GM12878 (cell line): Measurements from ENCODE around the gene NDUFB2. TPM values are rescaled to one million over a fixed set of nuclear protein-coding genes. Genes with fewer than 3 reads are reported as not detected.

Experiments used
- ATAC-seq: fragments of 200-7000 bp; cut with Tn5 transposase; 3 replicates; pipeline ENCODE4 v1.9.1; 2020; ENCODE audit warnings: mild to moderate bottlenecking, moderate library complexity
- BruUV-seq: library from RNA; stranded (reverse); fragments of 400-500 nt; replicated peaks from 2 replicates; lab custom pipeline; 2021; lab: Mats Ljungman, UMichigan
- CTCF ChIA-PET: fragments of 300-600 bp; sonication (Branson Sonifier 250); formaldehyde crosslinking; extraction: SDS; loops from one replicate; lab custom pipeline; 2021; ENCODE audit warnings: inconsistent platforms; lab: Yijun Ruan, JAX
- POLR2A ChIA-PET: fragments of 350-600 bp; formaldehyde crosslinking; extraction: SDS; loops from one replicate; lab custom pipeline; 2021; ENCODE audit warnings: inconsistent platforms; lab: Charles Lee
- RAD21 ChIA-PET: fragments of 300-600 bp; sonication (Branson Sonifier 250); formaldehyde crosslinking; loops from one replicate; lab custom pipeline; 2023; ENCODE audit warnings: antibody characterized with exemption; ENCODE audit not compliant: unreplicated experiment; lab: Charles Lee
- SMC1A ChIA-PET: fragments of 300-600 bp; sonication (Branson Sonifier 250); formaldehyde crosslinking; loops from one replicate; lab custom pipeline; 2023; ENCODE audit not compliant: unreplicated experiment, uncharacterized antibody; lab: Charles Lee
- DNase-seq: peaks from one replicate; pipeline ENCODE4 v3.0.0-alpha.2; 2011; ENCODE audit warnings: low read depth, low spot score
- FAIRE-seq: peaks from 3 replicates; lab custom pipeline; 2011; peaks lifted over from hg19 to GRCh38; lab: Jason Lieb, UNC
- H2AFZ ChIP-seq: 2 replicates; pipeline ENCODE4 v1.6.0; 2011; ENCODE audit warnings: low read depth, low read length, control low read depth; ENCODE audit not compliant: control insufficient read depth
- H3K27ac ChIP-seq: 2 replicates; pipeline ENCODE4 v1.5.1; 2011; ENCODE audit warnings: control low read depth; ENCODE audit not compliant: control insufficient read depth, insufficient read depth
- H3K27me3 ChIP-seq, 2 experiments: replicated peaks in 1 of 2; 2 replicates each; pipeline versions ENCODE4 v1.6.0 to v1.6.1; 2011; ENCODE audit warnings: low read length in 1 of 2; ENCODE audit not compliant: control insufficient read depth in 2 of 2, insufficient read depth in 2 of 2
- H3K36me3 ChIP-seq, 2 experiments: 2 replicates each; pipeline ENCODE4 v1.5.1; 2011; ENCODE audit warnings: low read length in 1 of 2; ENCODE audit not compliant: control insufficient read depth in 2 of 2, insufficient read depth in 2 of 2
- H3K4me1 ChIP-seq: 2 replicates; pipeline ENCODE4 v1.6.1; 2011; ENCODE audit warnings: mild to moderate bottlenecking, low read length, moderate library complexity, mixed read lengths; ENCODE audit not compliant: control insufficient read depth, insufficient read depth
- H3K4me2 ChIP-seq: 2 replicates; pipeline ENCODE4 v1.6.0; 2011; ENCODE audit warnings: control low read depth; ENCODE audit not compliant: control insufficient read depth, insufficient read depth
- H3K4me3 ChIP-seq: fragments of 200-600 bp; sonication (generic); 2 replicates; pipeline ENCODE4 v1.5.1; 2016
- H3K79me2 ChIP-seq: 2 replicates; pipeline ENCODE4 v1.6.0; 2011; ENCODE audit warnings: low read length; ENCODE audit not compliant: control insufficient read depth, insufficient read depth
- H3K9ac ChIP-seq: 2 replicates; pipeline ENCODE4 v1.8.0; 2011; ENCODE audit warnings: low read length, control low read depth, mixed read lengths; ENCODE audit not compliant: control insufficient read depth, insufficient read depth
- H3K9me3 ChIP-seq: replicated peaks from 3 replicates; pipeline ENCODE4 v1.5.1; 2011; ENCODE audit warnings: mild to moderate bottlenecking, low read length; ENCODE audit not compliant: control insufficient read depth, insufficient read depth
- H4K20me1 ChIP-seq: 2 replicates; pipeline ENCODE4 v1.6.0; 2011; ENCODE audit not compliant: control insufficient read depth, insufficient read depth
- ATF2 ChIP-seq: IDR thresholded peaks from 2 replicates; pipeline ENCODE4 v1.6.1; 2012; ENCODE audit warnings: low read length, inconsistent platforms
- IKZF1 ChIP-seq: fragments of 450-650 bp; conservative IDR thresholded peaks from 2 replicates; pipeline ENCODE4 v1.6.1; 2017; ENCODE audit warnings: antibody characterized with exemption, mild to moderate bottlenecking
- IKZF2 ChIP-seq, 2 experiments: fragments of 450-650 bp; IDR thresholded peaks; 2 replicates each; pipeline ENCODE4 v1.6.1; 2017; ENCODE audit warnings: mild to moderate bottlenecking in 2 of 2, moderate library complexity in 2 of 2
- IRF3 ChIP-seq: fragments of 450-650 bp; IDR thresholded peaks from 2 replicates; pipeline ENCODE4 v1.6.1; 2014; ENCODE audit warnings: mild to moderate bottlenecking
- JUND ChIP-seq: IDR thresholded peaks from 2 replicates; pipeline ENCODE4 v1.6.1; 2012; ENCODE audit warnings: low read depth, mild to moderate bottlenecking, low read length, improper control_type of control experiment, moderate library complexity
- KDM1A ChIP-seq: fragments of 200-600 bp; sonication (generic); IDR thresholded peaks from 2 replicates; pipeline ENCODE4 v1.6.1; 2016; ENCODE audit warnings: borderline replicate concordance
- NFIC ChIP-seq: IDR thresholded peaks from 2 replicates; pipeline ENCODE4 v1.6.1; 2012; ENCODE audit warnings: low read depth, mild to moderate bottlenecking, inconsistent platforms, low read length, moderate library complexity
- NFYA ChIP-seq: IDR thresholded peaks from 2 replicates; pipeline ENCODE4 v1.6.1; 2011; ENCODE audit warnings: low read depth, mild to moderate bottlenecking, low read length, improper control_type of control experiment, borderline replicate concordance
- PKNOX1 ChIP-seq: fragments of 450-650 bp; IDR thresholded peaks from 2 replicates; pipeline ENCODE4 v1.6.1; 2016; ENCODE audit warnings: mild to moderate bottlenecking
- SMC3 ChIP-seq: IDR thresholded peaks from 2 replicates; pipeline ENCODE4 v1.6.1; 2011; ENCODE audit warnings: low read length, improper control_type of control experiment, borderline replicate concordance
- SP1 ChIP-seq: IDR thresholded peaks from one replicate; pipeline ENCODE4 v1.6.1; 2011; ENCODE audit warnings: low read depth, low read length
- ZBTB33 ChIP-seq: fragments of 450-650 bp; IDR thresholded peaks from 2 replicates; pipeline ENCODE4 v1.6.1; 2017; ENCODE audit warnings: mild to moderate bottlenecking
- ZNF274 ChIP-seq: IDR thresholded peaks from one replicate; pipeline ENCODE4 v1.8.0; 2011; ENCODE audit not compliant: insufficient read length, insufficient read depth
- WGBS: methylation state at CpG from one replicate; pipeline ENCODE4 v1.1.6; 2016; ENCODE audit warnings: low lambda C conversion rate; ENCODE audit not compliant: insufficient replicate concordance, insufficient coverage; ENCODE audit errors: missing lambda C conversion rate; 5-methylcytosine and 5-hydroxymethylcytosine counted together
- in situ Hi-C: fragments of 300-500 bp; cut with MboI; formaldehyde crosslinking; loops from 9 replicates; pipeline ENCODE4 v1.14.3; 2018; ENCODE audit warnings: mixed read lengths
- intact Hi-C: fragments of 100-400 bp; cut with micrococcal nuclease; formaldehyde crosslinking; loops from one replicate; pipeline ENCODE4 v1.14.2; 2022; ENCODE audit not compliant: unreplicated experiment
- polyA plus RNA-seq, 11 experiments: library from polyadenylated mRNA; depleted of rRNA in 4 of 11; unstranded in 6 of 11; stranded (reverse) in 5 of 11; fragments of >200 nt; fragmentation: Nextera tagmentation in 4 of 11; fragmentation: Illumina TruSeq in 1 of 11; extraction: Ambion mirVana in 4 of 11; extraction: Trizol in 1 of 11; gene quantifications; 1 replicate in 1 of 11; 2 replicates in 10 of 11; pipeline versions ENCODE4 v1.2.1 to v1.2.3, GENCODE V29; 2011 to 2016; ENCODE audit warnings: inconsistent platforms in 2 of 11, missing spikeins in 2 of 11, low read depth in 1 of 11
- total RNA-seq, 4 experiments: library from RNA; depleted of rRNA in 3 of 4; stranded (reverse); fragments of >200 nt in 3 of 4; fragmentation: Illumina TruSeq in 1 of 4; extraction: Trizol in 1 of 4; gene quantifications; 2 replicates each; pipeline versions ENCODE4 v1.2.1 to v1.2.3, GENCODE V29; 2013 to 2021

The NDUFB2 gene
- total and polyA plus RNA-seq, 10 of the 15 experiments (the other 5 are each of a cell fraction or from before 2014, with no cell fraction given), result 109 to 1,236 (median 323) TPM

GRCh38 chr7:140671966-140672365 is 24.5 kb upstream of the NDUFB2 start:
- SMC1A ChIA-PET, result no interaction called here
- no peak overlapping the region for H3K27ac ChIP-seq
- ATAC-seq, result no peak
- no peak for TF ChIP-seq NFYA
- no peak for TF ChIP-seq KDM1A
- TF ChIP-seq SMC3, result no peak
- no peak for TF ChIP-seq ATF2
- no peak for TF ChIP-seq NFIC
- TF ChIP-seq IKZF1, result no peak
- TF ChIP-seq PKNOX1, result no peak
- TF ChIP-seq SP1, result no peak
- TF ChIP-seq ZNF274, result no peak
- TF ChIP-seq ZBTB33, result no peak
- no peak for TF ChIP-seq IRF3
- no peak for TF ChIP-seq JUND
- no peak for TF ChIP-seq IKZF2 (IDR thresholded peaks at IDR 0.05)
- H2AFZ ChIP-seq, result peak overlapping the region; percentile 78
- peaks cover 39% of the 10 kb centered on the region for H3K4me1 ChIP-seq
- peak overlapping the region; percentile 53; the same call in 1 of the 2 replicates for H3K4me2 ChIP-seq
- no peaks in the 10 kb centered on the region for H3K27me3 ChIP-seq
- H3K36me3 ChIP-seq, result no peaks in the 10 kb centered on the region
- intact Hi-C loops (no loop called here), in situ Hi-C loops (loop anchor here (10.0 kb wide), 1 partner anchor 343 kb away; the partner anchor contains the start of gene MRPS33)
- BruUV-seq, result no TSS peak
- CTCF ChIA-PET, result interaction anchor here (1.0 kb wide), 1 partner anchor 139 kb away, joined by 3 read pairs; no protein-coding TSS in a partner anchor
- no peak for FAIRE-seq
- POLR2A ChIA-PET, result no interaction called here
- 85% methylated on average over 14 of the region's 15 CpGs for WGBS
- no peaks in the 10 kb centered on the region for H4K20me1 ChIP-seq
- no peak overlapping the region for H3K9ac ChIP-seq
- no peak overlapping the region for H3K4me3 ChIP-seq
- no peaks in the 10 kb centered on the region for H3K9me3 ChIP-seq
- H3K79me2 ChIP-seq, result no peaks in the 10 kb centered on the region; the same call in 1 of the 2 replicates
- RAD21 ChIA-PET, result interaction anchor here (1.0 kb wide), 1 partner anchor 154 kb away, joined by 3 read pairs; no protein-coding TSS in a partner anchor
- no peak for DNase-seq
